ENCODE measurements around the gene ZNF519. TPM values are rescaled to one million over a fixed set of nuclear protein-coding genes. Genes with fewer than 3 reads are reported as not detected.

ZNF519 gene
- total RNA-seq, 4 donors from 2014 or later: 0.72 to 8.7 (median 2.6) TPM

DNA sequence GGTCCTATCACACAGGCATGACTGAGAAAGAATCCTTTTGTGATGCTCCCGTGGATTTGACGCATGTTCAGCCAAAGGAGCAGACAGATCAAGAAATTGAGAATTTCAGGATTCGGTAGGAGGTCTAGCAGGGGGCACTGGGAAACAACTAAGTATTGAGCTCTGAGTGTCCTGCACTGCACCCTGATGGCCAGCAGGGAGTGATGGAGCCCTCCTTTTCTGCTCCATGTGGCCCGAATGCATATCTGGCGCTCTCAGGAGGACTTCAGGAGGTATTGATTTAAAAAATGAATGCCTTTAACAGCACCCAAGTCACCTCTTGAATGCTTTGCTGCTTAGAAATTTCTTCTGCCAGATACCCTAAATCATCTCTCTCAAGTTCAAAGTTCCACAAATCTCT, 58.0 kb downstream of the ZNF519 start:
- TF ChIP-seq, protein P1, sequence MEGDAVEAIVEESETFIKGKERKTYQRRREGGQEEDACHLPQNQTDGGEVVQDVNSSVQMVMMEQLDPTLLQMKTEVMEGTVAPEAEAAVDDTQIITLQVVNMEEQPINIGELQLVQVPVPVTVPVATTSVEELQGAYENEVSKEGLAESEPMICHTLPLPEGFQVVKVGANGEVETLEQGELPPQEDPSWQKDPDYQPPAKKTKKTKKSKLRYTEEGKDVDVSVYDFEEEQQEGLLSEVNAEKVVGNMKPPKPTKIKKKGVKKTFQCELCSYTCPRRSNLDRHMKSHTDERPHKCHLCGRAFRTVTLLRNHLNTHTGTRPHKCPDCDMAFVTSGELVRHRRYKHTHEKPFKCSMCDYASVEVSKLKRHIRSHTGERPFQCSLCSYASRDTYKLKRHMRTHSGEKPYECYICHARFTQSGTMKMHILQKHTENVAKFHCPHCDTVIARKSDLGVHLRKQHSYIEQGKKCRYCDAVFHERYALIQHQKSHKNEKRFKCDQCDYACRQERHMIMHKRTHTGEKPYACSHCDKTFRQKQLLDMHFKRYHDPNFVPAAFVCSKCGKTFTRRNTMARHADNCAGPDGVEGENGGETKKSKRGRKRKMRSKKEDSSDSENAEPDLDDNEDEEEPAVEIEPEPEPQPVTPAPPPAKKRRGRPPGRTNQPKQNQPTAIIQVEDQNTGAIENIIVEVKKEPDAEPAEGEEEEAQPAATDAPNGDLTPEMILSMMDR (IDR thresholded peaks at IDR 0.05): no peak
- TF ChIP-seq POLR2A (IDR thresholded peaks at IDR 0.05): no peak
- H3K4me3 ChIP-seq (ENCODE audit: low read depth, poor library complexity, severe bottlenecking): no peak overlapping the region
- 94% methylated on average over 5 of the region's 5 CpGs for WGBS, 2 donors
- intact Hi-C loops (cut with DNase I; ENCODE audit: low total_unique reads): no loop called here
- no peak for DNase-seq (ENCODE audit: low spot score in 2 of 2)

DNA sequence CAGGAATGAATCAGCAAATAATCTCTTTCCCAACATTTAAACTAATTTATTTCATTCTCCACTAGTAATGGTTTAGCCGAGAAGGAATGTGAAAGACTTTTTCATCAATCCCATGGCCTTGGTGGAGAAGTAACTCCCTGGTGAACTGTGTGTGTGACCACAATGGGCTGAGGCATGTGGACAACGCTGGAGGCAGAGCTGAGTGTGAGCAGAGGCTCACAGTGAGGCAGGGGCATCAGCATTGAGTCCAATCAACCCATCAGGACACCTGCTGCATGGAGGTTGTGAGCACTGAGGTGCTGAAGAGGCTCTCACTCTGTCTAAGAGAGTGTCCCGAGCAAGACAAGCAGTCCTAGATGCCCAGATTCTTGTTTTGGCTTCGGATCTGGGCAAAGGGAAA, 78.6 kb downstream of the ZNF519 start:
- intact Hi-C loops (cut with DNase I; ENCODE audit: low total_unique reads): no loop called here
- no peak for DNase-seq (ENCODE audit: low spot score in 2 of 2)
- WGBS, 2 donors: 62 to 63% methylated on average over 4 of the region's 4 CpGs
- TF ChIP-seq, protein P1 (IDR thresholded peaks at IDR 0.05): no peak
- no peak for TF ChIP-seq POLR2A (IDR thresholded peaks at IDR 0.05)
- no peak overlapping the region for H3K4me3 ChIP-seq (ENCODE audit: low read depth, poor library complexity, severe bottlenecking)

Other genes with a start within 250 kb of the ZNF519 start
- gene MC2R, start 216.9 kb downstream of the ZNF519 start, total RNA-seq: not detected